MM.1S (cell line): ENCODE data around the gene ZNF628.

Source experiments
- CTCF ChIP-seq: fragments of 300-600 bp; sonication (generic); IDR thresholded peaks from 2 replicates; pipeline ENCODE4 v1.5.1; 2016; ENCODE audit warnings: antibody characterized with exemption, low read length, mixed read lengths
- EZH2 ChIP-seq: fragments of 300-600 bp; sonication (generic); optimal IDR thresholded peaks from 2 replicates; pipeline ENCODE3; 2017; ENCODE audit warnings: low read depth, mild to moderate bottlenecking, antibody characterized with exemption, low read length, mixed read lengths
- EZH2phosphoT487 ChIP-seq: fragments of 300-600 bp; sonication (generic); IDR thresholded peaks from 2 replicates; pipeline ENCODE4 v1.6.1; 2018; ENCODE audit warnings: antibody characterized with exemption, low read length

- TF ChIP-seq CTCF, result no peak
- no peak for TF ChIP-seq EZH2
- TF ChIP-seq EZH2phosphoT487, result no peak
Measured at GRCh38 chr19:55432241-55432959, 44.0 kb upstream of the ZNF628 start.
